ENCODE results near the gene SIGLEC6. TPM values are rescaled to one million over a fixed set of nuclear protein-coding genes. Genes with fewer than 3 reads are reported as not detected.

SIGLEC6 gene
- total RNA-seq, 1 experiment from 2014 or later = 10.0 TPM

DNA sequence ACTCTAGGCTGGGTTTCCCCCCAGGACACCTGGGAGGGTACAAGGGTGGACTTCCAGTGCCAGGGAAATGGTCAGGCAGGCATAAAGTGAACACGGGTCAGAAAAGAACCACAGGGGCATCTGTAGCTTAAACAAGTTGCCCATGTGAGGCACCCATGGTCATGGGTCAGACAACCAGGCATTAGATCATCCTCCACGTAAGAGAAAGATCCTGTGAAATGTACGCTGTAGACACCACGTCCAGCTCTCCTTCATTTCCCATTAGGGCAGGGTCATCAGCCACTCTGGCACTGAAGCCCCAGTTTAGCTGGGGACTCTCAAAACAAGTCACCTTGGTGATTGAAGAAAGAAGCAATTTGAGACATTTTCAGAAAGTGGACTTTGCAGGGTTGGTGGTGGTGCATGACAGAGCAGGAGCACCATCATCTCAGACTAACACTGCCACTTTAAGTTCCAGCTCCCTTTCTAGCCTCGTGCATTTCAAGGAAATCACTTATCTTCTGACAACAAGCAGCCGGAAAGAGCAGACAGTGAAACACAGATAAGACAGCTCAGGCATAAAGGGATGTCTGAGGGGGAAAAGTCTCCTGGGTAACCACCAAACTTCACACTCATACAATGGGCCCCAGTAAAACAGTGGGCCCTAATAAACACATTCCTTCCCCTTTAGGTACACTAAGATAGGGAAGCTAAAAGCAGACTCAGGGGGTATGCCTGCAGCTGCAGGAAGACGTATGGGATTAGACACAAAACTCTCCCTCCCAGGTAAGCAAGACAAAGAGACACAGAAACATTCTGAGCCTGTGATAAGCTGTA is 16.1 kb upstream of the SIGLEC6 start:
- Mint-ChIP-seq H3K27me3 (ENCODE audit: insufficient read depth, unreplicated experiment) (no peaks in the 10 kb centered on the region), H3K36me3 (ENCODE audit: insufficient read depth, unreplicated experiment) (no peaks in the 10 kb centered on the region), H3K4me3 (ENCODE audit: unreplicated experiment) (no peak overlapping the region), H3K9me3 (ENCODE audit: unreplicated experiment) (no peaks in the 10 kb centered on the region), H3K4me1 (ENCODE audit: low read depth, unreplicated experiment) (peaks cover 29% of the 10 kb centered on the region), H3K27ac (ENCODE audit: unreplicated experiment) (peak overlapping the region; percentile 54)
- POLR2A ChIA-PET = no interaction called here
- intact Hi-C loops (cut with micrococcal nuclease; ENCODE audit: unreplicated experiment) = no loop called here
- peak; percentile 32 to 65 for DNase-seq
- BruUV-seq (replicated peaks) = no TSS peak
- Histone ChIP-seq H3K27me3 (replicated peaks; ENCODE audit: control insufficient read depth, insufficient read depth, low read length) (no peaks in the 10 kb centered on the region), H3K4me1 (peaks cover 29% of the 10 kb centered on the region), H3K4me3 (ENCODE audit: low read depth, low read length) (no peak overlapping the region), H3K9me3 (no peaks in the 10 kb centered on the region), H3K36me3 (ENCODE audit: control insufficient read depth, insufficient read depth, low read length) (no peaks in the 10 kb centered on the region)
- TF ChIP-seq, protein P1, sequence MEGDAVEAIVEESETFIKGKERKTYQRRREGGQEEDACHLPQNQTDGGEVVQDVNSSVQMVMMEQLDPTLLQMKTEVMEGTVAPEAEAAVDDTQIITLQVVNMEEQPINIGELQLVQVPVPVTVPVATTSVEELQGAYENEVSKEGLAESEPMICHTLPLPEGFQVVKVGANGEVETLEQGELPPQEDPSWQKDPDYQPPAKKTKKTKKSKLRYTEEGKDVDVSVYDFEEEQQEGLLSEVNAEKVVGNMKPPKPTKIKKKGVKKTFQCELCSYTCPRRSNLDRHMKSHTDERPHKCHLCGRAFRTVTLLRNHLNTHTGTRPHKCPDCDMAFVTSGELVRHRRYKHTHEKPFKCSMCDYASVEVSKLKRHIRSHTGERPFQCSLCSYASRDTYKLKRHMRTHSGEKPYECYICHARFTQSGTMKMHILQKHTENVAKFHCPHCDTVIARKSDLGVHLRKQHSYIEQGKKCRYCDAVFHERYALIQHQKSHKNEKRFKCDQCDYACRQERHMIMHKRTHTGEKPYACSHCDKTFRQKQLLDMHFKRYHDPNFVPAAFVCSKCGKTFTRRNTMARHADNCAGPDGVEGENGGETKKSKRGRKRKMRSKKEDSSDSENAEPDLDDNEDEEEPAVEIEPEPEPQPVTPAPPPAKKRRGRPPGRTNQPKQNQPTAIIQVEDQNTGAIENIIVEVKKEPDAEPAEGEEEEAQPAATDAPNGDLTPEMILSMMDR (IDR thresholded peaks at IDR 0.05; ENCODE audit: insufficient read depth in 1 of 2, low read depth in 1 of 2, low read length in 1 of 2, severe bottlenecking in 1 of 2, unreplicated experiment in 1 of 2) = no peak
- CTCF ChIA-PET = interaction anchor here (0.7 kb wide), 1 partner anchor 109 kb away, joined by 3 read pairs; no protein-coding TSS in a partner anchor

GRCh38 chr19:51546650-51547396 is 15.4 kb upstream of the SIGLEC6 start:
- no peaks in the 10 kb centered on the region for H3K27me3 Mint-ChIP-seq (ENCODE audit: insufficient read depth, unreplicated experiment)
- intact Hi-C loops (cut with micrococcal nuclease; ENCODE audit: unreplicated experiment) = no loop called here
- CTCF ChIA-PET = interaction anchor here (0.7 kb wide), 1 partner anchor 110 kb away, joined by 3 read pairs; no protein-coding TSS in a partner anchor
- BruUV-seq (replicated peaks) = no TSS peak
- no peak overlapping the region for H3K4me3 ChIP-seq (ENCODE audit: low read depth, low read length)
- peaks cover 29% of the 10 kb centered on the region for H3K4me1 ChIP-seq
- no peak overlapping the region for H3K4me3 Mint-ChIP-seq (ENCODE audit: unreplicated experiment)
- H3K36me3 ChIP-seq (ENCODE audit: control insufficient read depth, insufficient read depth, low read length) = no peaks in the 10 kb centered on the region
- TF ChIP-seq, protein P1 (IDR thresholded peaks at IDR 0.05; ENCODE audit: insufficient read depth in 1 of 2, low read depth in 1 of 2, low read length in 1 of 2, severe bottlenecking in 1 of 2, unreplicated experiment in 1 of 2) = no peak
- no peaks in the 10 kb centered on the region for H3K9me3 Mint-ChIP-seq (ENCODE audit: unreplicated experiment)
- no peak overlapping the region for H3K27ac Mint-ChIP-seq (ENCODE audit: unreplicated experiment)
- H3K9me3 ChIP-seq = no peaks in the 10 kb centered on the region
- H3K27me3 ChIP-seq (replicated peaks; ENCODE audit: control insufficient read depth, insufficient read depth, low read length) = no peaks in the 10 kb centered on the region
- POLR2A ChIA-PET = no interaction called here
- peaks cover 32% of the 10 kb centered on the region for H3K4me1 Mint-ChIP-seq (ENCODE audit: low read depth, unreplicated experiment)
- DNase-seq = peak in 1 of 2 experiments; percentile 68
- H3K36me3 Mint-ChIP-seq (ENCODE audit: insufficient read depth, unreplicated experiment) = no peaks in the 10 kb centered on the region

GRCh38 chr19:51546107-51546649 is 14.7 kb upstream of the SIGLEC6 start:
- H3K9me3 Mint-ChIP-seq (ENCODE audit: unreplicated experiment) = no peaks in the 10 kb centered on the region
- TF ChIP-seq, protein P1 (IDR thresholded peaks at IDR 0.05; ENCODE audit: insufficient read depth in 1 of 2, low read depth in 1 of 2, low read length in 1 of 2, severe bottlenecking in 1 of 2, unreplicated experiment in 1 of 2) = no peak
- no peak overlapping the region for H3K4me3 ChIP-seq (ENCODE audit: low read depth, low read length)
- H3K36me3 Mint-ChIP-seq (ENCODE audit: insufficient read depth, unreplicated experiment) = no peaks in the 10 kb centered on the region
- CTCF ChIA-PET = no interaction called here
- no peaks in the 10 kb centered on the region for H3K27me3 Mint-ChIP-seq (ENCODE audit: insufficient read depth, unreplicated experiment)
- H3K4me3 Mint-ChIP-seq (ENCODE audit: unreplicated experiment) = no peak overlapping the region
- H3K4me1 Mint-ChIP-seq (ENCODE audit: low read depth, unreplicated experiment) = peaks cover 32% of the 10 kb centered on the region
- peaks cover 29% of the 10 kb centered on the region for H3K4me1 ChIP-seq
- intact Hi-C loops (cut with micrococcal nuclease; ENCODE audit: unreplicated experiment) = no loop called here
- BruUV-seq (replicated peaks) = no TSS peak
- no peaks in the 10 kb centered on the region for H3K9me3 ChIP-seq
- H3K27ac Mint-ChIP-seq (ENCODE audit: unreplicated experiment) = no peak overlapping the region
- DNase-seq = no peak
- no peaks in the 10 kb centered on the region for H3K27me3 ChIP-seq (replicated peaks; ENCODE audit: control insufficient read depth, insufficient read depth, low read length)
- H3K36me3 ChIP-seq (ENCODE audit: control insufficient read depth, insufficient read depth, low read length) = no peaks in the 10 kb centered on the region
- POLR2A ChIA-PET = no interaction called here
